Thoracic aorta endothelial cell (primary cell): ENCODE measurements around the gene GALNT2. TPM values are rescaled to one million over a fixed set of nuclear protein-coding genes. Genes with fewer than 3 reads are reported as not detected.

ENCODE experiments used
- total RNA-seq: library from RNA; depleted of rRNA; stranded (reverse); fragments of >200 nt; gene quantifications from 2 replicates; pipeline ENCODE4 v1.2.3, GENCODE V29; 2012

GALNT2 gene
- 85.1 and 88.5 TPM in 2 replicates for total RNA-seq

DNA sequence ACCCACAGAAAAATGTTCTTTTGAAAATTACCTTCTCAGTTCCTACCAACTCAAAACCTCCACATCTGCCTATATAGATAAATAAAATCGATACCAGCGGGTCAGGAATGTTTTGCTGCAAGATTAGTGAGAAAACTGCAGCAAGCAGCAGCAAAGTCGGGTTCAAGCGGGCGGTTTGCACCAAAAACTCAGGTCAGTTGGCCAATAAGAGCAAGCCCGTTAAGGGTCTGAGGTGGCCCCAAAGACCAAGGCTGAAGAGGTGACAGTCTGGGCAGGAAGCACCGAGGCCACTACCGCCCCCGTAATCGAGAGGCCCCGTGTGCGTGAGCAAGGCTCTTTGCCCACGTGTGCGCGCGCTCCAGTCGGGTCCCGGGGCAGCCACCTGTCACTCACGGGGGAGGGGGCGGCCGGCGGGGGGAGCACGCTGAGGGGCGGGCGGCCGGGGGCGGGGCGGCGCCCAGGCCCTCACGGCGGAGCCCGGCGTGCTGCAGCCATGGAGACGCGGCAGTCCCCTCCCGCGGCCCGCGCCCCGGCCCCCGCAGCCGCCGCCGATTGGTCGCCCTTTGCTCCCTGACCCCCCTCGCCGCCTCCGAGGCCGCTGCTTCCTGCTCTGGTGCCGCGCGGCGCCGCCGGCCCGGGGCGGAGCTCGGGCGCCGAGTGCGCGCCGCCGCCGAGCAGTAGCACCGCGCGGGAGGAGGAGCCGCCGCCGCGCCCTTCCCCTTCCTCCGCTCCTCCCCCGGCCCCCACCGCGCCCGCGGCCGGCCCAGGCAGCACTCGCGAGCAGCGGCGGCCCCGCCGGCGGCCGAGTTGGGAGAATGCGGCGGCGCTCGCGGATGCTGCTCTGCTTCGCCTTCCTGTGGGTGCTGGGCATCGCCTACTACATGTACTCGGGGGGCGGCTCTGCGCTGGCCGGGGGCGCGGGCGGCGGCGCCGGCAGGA, at the start of gene GALNT2:
GALNT2 (plus strand) TSS at position 773 of the 939 bp plus-strand sequence; CDS start at position 816, 43 bp downstream.

